HG03575 (cell line): ENCODE results near the gene ASB16.

Experiments used
- ATAC-seq: cut with Tn5 transposase; IDR thresholded peaks from one replicate; pipeline ENCODE4 v1.9.1; 2021; ENCODE audit not compliant: unreplicated experiment, insufficient number of reproducible peaks, low FRiP score; ENCODE audit errors: extremely low read depth

The ASB16 gene

DNA sequence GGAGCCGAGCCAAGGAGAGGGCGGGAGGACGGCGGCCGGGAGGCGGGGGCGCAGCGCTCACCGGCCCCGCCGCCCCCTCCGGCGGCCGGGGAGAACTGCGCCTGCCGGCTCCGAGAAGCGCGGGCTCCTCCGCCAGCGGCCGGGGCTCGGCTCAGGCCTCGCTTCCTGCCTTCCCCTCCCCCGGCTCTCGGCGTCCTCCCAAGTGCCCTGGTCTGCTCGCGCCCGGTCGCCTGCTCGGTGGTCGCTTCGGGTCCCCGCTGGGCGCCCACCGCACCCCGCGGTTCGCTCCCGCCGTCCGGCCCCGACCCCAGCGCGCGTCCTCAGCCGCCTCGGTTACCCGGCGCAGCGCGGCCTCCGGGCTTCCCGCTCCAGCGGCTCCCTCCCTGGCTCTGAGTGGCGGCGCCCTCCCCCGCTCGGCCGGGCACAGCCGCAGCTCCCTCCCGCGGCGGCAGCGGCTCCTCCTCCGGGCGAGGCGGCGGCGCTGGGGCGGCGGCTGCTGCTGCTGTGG is 48.7 kb downstream of the ASB16 start:
- no peak for ATAC-seq

DNA sequence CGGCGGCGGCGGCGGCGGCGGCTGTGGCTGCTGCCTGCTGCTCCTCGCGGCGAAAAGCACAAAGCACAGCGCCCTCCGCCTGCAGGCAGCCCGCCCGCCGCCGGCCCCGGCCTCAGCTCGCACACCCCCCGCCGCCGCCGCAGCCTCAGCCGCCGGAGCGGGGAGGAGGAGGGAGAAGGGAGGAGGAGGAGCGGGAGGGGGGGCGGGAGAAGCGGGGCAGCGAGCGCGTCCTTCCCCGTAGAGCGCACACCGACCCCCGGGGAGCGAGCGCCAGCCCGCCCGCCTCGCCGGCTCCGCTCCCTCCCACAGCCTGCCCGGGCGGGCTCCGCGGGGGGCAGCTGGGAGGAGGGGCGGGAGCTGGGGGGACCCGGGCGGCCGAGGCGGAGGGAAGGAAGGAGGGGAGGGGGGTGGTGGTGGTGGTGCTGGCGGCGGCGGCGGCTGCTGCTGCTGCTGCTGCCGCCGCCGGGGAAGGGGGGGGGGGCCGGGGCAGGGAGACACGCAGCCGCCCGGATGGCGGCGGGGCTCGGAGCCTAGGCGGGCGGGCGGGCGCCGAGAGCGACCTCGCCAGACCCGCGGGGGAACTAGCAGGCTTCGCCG is 49.2 kb downstream of the ASB16 start, which contains the start of gene UBTF:
TSS of gene UBTF (minus strand) at position 60 of the 597 bp plus-strand sequence. CDS start 1,446 bp downstream, outside the sequence.
- ATAC-seq: no peak

DNA sequence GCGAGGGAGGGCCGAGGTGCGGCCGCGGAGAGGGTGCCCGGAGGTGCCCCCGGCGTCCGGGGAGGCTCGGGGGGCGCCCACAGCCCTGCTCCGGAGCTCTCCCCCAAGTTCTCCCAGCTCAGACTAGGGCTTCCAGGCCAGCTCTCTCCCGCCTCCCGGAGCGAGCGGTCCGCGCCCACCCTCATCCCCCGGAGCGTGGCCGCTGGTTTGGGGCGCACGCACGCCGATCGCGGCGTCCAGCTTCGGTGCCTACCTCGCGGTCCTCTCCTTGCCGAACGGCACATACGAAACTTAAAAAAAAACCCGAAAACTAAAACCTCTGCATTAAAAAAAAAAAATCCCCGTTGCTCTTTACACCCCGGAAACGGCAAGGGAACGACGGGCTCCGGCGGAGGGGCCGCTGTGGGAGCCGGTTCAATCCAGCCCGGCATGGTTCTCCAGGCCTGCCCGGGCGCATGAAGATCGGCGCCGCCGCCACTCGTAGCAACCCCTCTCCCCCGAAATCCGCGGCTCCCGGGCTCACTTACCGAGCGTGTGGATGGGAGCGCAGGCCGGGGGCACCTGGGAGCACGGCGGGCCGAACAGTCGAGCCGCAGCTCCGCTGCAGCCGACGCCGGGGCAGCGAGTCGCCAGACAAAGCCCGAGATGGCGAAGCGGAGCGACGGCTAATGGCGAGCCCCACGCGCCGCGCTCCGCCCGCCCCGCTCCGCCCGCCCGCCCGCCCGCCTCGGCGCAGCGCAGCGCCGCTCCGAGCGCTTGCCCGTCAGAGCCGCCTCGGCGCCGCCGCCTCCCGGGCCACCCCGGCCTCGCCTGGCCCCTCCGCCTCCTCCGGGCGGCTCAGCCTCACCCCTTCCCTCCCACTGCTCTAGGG is 49.9 kb downstream of the ASB16 start:
- no peak for ATAC-seq

DNA sequence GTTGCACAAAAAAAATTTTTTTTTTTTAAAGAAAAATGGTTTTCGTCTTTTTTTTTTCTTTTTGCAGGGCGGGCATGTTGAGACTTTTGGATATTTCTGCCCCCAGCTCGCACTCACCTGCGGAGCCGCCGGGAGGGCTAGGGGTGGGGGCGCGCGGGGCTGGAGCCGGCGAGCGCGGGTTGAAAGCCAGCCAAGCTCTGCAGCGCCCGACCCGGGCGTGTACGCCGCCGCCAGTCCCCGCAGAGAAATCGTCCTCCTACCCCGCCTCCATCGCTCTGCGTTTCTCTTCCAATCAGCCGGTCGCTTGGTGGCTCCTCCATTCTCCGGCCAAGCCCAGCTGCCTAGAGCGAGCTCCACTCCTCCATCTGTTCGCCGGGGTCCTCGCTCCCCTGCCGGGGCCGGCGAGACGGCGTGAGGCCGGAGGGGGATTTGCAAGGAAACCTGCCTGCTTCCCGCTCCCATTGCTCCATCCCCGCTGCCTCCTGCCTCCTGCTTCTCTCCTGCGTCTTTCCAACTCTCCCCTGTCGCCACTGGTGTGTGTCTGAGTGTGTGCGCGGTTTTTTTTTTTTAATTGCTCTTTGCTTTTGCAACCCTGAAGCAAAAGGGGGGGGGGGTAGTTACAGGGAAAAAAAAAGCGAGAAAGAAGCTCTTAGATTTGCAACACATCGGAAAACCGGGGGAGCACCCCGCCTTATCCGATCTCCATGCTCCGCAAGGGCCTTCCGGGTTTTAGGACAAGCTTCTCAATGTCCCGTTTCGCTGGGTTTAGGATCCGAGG is 50.8 kb downstream of the ASB16 start:
- no peak for ATAC-seq

DNA sequence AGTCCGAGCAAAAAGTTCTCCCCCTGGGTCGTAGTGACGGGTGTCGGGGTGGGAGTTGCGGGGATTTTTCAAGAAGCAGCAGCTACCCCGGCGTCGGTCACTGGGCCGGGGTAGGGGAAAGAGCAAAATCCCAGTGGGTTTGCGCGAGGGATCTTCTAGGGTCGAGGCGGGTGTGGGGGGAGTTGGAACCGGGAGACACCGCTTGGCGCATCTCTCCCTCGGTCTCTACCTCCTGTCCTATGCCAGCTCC is 51.3 kb downstream of the ASB16 start:
- ATAC-seq: no peak

DNA sequence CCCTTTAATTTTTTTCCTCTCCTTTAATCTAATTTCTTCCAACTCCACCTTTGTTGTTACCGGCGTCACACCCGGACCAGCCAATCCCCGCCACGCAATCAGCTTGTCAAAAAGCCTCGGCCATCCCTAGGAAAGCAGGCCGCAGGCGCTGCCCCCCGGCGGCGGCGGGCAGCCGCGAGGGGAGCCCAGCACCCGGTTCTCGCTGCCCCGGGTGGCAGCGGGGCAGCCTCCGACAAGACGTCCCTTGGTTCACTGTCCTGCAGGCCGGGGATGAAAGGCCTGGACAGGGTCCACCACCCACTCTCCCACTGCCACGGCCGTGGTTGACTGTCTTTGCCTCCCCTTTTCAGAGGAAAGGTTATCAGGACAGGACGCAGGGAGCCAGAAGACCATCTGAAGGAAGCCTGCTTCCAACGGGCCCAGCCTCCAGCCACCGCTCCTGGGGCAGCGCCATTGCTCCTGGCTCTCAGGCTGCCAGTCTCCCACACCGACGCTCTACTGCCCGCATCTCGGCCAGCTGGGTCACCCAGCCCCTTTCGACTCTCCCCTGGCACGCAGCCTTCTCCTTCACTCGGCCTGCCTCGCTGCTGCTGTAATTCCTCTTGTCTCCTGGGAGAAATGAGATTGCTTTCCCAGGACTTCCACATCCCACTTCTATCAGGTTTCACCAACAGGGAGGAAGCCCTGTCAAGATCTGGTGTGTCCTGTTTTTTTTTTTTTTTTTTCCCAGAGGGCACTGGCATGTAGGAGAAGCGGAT is 51.8 kb downstream of the ASB16 start:
- no peak for ATAC-seq

DNA sequence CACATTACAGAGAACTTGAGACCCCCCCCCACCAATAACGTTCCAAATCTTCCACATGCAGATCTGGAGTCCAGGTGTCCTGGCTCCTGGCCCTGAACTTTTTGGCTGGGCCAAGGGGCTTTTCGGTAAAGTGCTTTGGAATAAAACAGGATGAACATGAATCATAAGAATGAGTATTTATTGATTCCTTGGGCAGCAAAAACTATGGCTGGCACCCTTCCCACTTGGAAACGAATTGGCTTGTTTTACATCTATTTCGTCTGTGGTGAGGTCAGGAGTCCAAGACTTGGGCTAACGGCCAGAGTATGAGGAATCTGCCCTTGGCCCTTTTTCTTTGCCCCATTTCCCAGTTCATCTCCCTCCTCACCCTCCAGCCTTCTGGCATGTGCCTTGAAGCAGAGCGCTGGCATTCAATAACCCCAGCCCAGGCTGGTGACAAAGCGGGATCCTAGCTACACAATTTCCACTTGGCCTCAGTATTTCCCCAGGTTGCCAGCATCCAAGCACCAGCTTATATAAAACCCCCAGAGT is 53.1 kb downstream of the ASB16 start:
- no peak for ATAC-seq
